Nephron progenitor cell (in vitro differentiated cells): Measurements from ENCODE around the gene ARFGEF2.

Source experiments
- DNase-seq: peaks from one replicate; pipeline ENCODE4 v3.0.0; 2021
- H3K27ac Mint-ChIP-seq: 2 replicates; pipeline ENCODE4 v1.8.0; 2021; ENCODE audit warnings: mild to moderate bottlenecking, moderate library complexity, mixed read lengths
- H3K27me3 Mint-ChIP-seq: 2 replicates; pipeline ENCODE4 v1.8.0; 2021; ENCODE audit warnings: mild to moderate bottlenecking, low read depth, mixed read lengths; ENCODE audit not compliant: poor library complexity
- H3K36me3 Mint-ChIP-seq: 2 replicates; pipeline ENCODE4 v1.8.0; 2021; ENCODE audit warnings: low read depth, mixed read lengths
- H3K4me1 Mint-ChIP-seq: 2 replicates; pipeline ENCODE4 v1.8.0; 2021; ENCODE audit warnings: mixed read lengths
- H3K4me3 Mint-ChIP-seq: 2 replicates; pipeline ENCODE4 v1.8.0; 2021; ENCODE audit warnings: mild to moderate bottlenecking, moderate library complexity, mixed read lengths
- H3K9me3 Mint-ChIP-seq: 2 replicates; pipeline ENCODE4 v1.8.0; 2021; ENCODE audit warnings: mild to moderate bottlenecking, moderate library complexity, mixed read lengths
- TF ChIP-seq, protein P1 (sequence below): fragments of 200-600 bp; sonication (generic); IDR thresholded peaks from 2 replicates; pipeline ENCODE4 v1.5.0; 2021; ENCODE audit warnings: antibody characterized with exemption

The ARFGEF2 gene

DNA sequence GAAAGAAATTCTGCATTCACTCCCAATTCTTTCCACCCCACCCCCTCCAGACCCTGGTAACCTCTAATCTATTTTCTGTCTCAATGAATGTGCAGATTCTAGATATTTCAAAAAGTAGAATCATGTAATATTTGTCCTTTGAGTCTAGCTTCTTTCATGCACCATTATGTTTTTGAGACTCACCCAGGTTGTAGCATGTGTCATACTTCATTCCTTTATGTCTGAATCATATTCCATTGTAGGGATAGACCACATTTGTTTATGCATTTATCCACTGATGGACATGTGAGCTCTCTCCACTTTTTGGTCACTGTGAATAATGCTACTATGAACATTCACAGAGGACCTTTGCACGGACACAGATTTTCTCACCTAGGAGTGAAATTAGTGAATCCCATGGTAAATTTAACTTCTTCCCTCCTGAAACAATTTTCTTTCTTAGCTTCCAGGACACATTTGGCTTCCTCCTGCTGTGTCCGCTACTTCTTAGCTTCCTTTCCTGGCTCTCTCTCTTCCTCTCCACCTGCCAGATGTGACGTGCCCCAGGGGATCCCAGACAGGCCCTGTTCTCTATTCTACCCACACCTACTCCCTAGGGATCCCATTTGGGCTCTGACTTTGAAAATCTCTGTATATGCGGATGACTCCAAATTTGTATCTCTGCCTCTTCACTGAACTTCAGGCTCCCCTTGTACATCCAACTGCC, 24.1 kb upstream of the ARFGEF2 start:
- Mint-ChIP-seq H3K36me3 (no peaks in the 10 kb centered on the region), H3K9me3 (no peaks in the 10 kb centered on the region), H3K4me3 (no peak overlapping the region), H3K4me1 (peaks cover 5% of the 10 kb centered on the region), H3K27ac (peak overlapping the region; percentile 14), H3K27me3 (peaks cover 27% of the 10 kb centered on the region)
- no peak for DNase-seq
- TF ChIP-seq, protein P1, sequence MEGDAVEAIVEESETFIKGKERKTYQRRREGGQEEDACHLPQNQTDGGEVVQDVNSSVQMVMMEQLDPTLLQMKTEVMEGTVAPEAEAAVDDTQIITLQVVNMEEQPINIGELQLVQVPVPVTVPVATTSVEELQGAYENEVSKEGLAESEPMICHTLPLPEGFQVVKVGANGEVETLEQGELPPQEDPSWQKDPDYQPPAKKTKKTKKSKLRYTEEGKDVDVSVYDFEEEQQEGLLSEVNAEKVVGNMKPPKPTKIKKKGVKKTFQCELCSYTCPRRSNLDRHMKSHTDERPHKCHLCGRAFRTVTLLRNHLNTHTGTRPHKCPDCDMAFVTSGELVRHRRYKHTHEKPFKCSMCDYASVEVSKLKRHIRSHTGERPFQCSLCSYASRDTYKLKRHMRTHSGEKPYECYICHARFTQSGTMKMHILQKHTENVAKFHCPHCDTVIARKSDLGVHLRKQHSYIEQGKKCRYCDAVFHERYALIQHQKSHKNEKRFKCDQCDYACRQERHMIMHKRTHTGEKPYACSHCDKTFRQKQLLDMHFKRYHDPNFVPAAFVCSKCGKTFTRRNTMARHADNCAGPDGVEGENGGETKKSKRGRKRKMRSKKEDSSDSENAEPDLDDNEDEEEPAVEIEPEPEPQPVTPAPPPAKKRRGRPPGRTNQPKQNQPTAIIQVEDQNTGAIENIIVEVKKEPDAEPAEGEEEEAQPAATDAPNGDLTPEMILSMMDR: no peak

GRCh38 chr20:48898210-48898609, 23.3 kb upstream of the ARFGEF2 start:
- Mint-ChIP-seq H3K27ac (no peak overlapping the region), H3K9me3 (no peaks in the 10 kb centered on the region), H3K27me3 (peaks cover 24% of the 10 kb centered on the region), H3K4me1 (peaks cover 11% of the 10 kb centered on the region), H3K36me3 (no peaks in the 10 kb centered on the region), H3K4me3 (no peak overlapping the region)
- TF ChIP-seq, protein P1: no peak
- no peak for DNase-seq

- Mint-ChIP-seq H3K4me1 (peaks cover 11% of the 10 kb centered on the region), H3K9me3 (no peaks in the 10 kb centered on the region), H3K27ac (peak overlapping the region; percentile 4), H3K36me3 (no peaks in the 10 kb centered on the region), H3K27me3 (peaks cover 19% of the 10 kb centered on the region), H3K4me3 (no peak overlapping the region)
- no peak for DNase-seq
- TF ChIP-seq, protein P1: no peak
Observed at GRCh38 chr20:48898896-48899530, 22.5 kb upstream of the ARFGEF2 start.

- no peak for DNase-seq
- Mint-ChIP-seq H3K36me3 (no peaks in the 10 kb centered on the region), H3K4me1 (peaks cover 19% of the 10 kb centered on the region), H3K27ac (no peak overlapping the region), H3K27me3 (peaks cover 19% of the 10 kb centered on the region), H3K4me3 (no peak overlapping the region), H3K9me3 (no peaks in the 10 kb centered on the region)
- TF ChIP-seq, protein P1: no peak
Observed at GRCh38 chr20:48899881-48900280, 21.6 kb upstream of the ARFGEF2 start.

DNA sequence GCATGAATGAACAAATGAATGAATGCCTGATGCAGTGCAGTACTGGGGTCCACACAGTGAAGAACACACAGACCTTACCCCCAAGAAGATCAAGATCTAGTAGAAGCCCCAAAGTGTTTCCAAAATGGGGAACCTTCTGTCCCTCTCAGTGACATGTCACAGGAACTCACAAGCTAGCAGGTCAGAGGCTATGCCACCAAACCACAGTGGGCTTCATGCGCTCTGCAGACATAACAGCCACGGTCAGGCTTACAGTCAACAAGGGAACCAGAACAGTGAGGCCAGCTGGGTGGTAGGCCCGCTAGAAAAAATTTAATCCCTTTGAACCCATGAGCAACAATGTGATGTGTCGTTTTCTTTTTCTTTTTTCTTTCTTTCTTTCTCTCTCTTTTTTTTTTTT, 20.2 kb upstream of the ARFGEF2 start:
- peaks cover 17% of the 10 kb centered on the region for H3K27me3 Mint-ChIP-seq
- H3K36me3 Mint-ChIP-seq: no peaks in the 10 kb centered on the region
- TF ChIP-seq, protein P1: no peak
- no peak for DNase-seq
- H3K9me3 Mint-ChIP-seq: no peaks in the 10 kb centered on the region
- H3K27ac Mint-ChIP-seq: no peak overlapping the region
- no peak overlapping the region for H3K4me3 Mint-ChIP-seq
- H3K4me1 Mint-ChIP-seq: peaks cover 24% of the 10 kb centered on the region

DNA sequence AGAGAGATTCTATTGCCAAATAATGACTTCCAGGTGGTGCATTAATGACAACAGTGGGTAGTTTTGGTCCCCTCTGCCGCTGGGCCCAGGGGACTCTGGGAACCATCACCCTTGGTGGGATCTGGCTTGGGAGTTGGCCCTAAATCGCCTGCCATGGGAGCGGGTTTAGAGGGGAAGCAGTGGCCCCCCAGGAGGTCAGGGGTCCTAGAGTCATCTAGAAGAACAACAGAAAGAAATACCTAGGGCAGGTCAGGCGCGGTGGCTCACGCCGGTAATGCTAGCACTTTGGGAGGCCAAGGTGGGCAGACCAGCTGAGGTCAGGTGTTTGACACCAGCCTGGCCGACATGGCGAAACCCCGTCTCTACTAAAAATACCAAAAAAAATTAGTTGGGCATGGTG, 17.8 kb upstream of the ARFGEF2 start:
- Mint-ChIP-seq H3K4me1 (peaks cover 18% of the 10 kb centered on the region), H3K27ac (no peak overlapping the region), H3K36me3 (peaks cover under 1% of the 10 kb centered on the region), H3K27me3 (peaks cover 17% of the 10 kb centered on the region), H3K4me3 (no peak overlapping the region), H3K9me3 (peaks cover 3% of the 10 kb centered on the region)
- no peak for DNase-seq
- TF ChIP-seq, protein P1: no peak
